Spleen (tissue), 11 donors: ENCODE data around the gene ZDHHC4. TPM values are rescaled to one million over a fixed set of nuclear protein-coding genes. Genes with fewer than 3 reads are reported as not detected.
"Not testable (repeated sequence)": the region's sequence is repeated elsewhere in the genome, so short reads cannot be mapped to it uniquely, and the experiment has no call there.

Experiments used
- DNase-seq: peaks from one replicate; pipeline ENCODE4 v3.0.0-alpha.2; 2020
- H3K27ac ChIP-seq, 8 donors: fragments of 200-600 bp; sonication (generic) in 7 of 8; 1 replicate in 4 of 8; 2 replicates in 4 of 8; pipeline versions ENCODE4 v1.5.0 to v1.8.0; 2016 to 2021; ENCODE audit warnings: inconsistent platforms in 4 of 8, mild to moderate bottlenecking in 4 of 8, moderate library complexity in 1 of 8
- H3K27me3 ChIP-seq, 7 donors: fragments of 200-600 bp; sonication (generic) in 6 of 7; replicated peaks in 1 of 7; 1 replicate in 4 of 7; 2 replicates in 3 of 7; pipeline versions ENCODE4 v1.5.0 to v1.8.0; 2016 to 2021; ENCODE audit warnings: inconsistent platforms in 3 of 7, mild to moderate bottlenecking in 1 of 7
- H3K36me3 ChIP-seq, 6 donors: fragments of 200-600 bp; sonication (generic) in 5 of 6; 1 replicate in 4 of 6; 2 replicates in 2 of 6; pipeline versions ENCODE4 v1.5.0 to v1.8.0; 2016 to 2021; ENCODE audit warnings: inconsistent platforms in 2 of 6
- H3K4me1 ChIP-seq, 6 donors: fragments of 200-600 bp; sonication (generic) in 5 of 6; 1 replicate in 3 of 6; 2 replicates in 3 of 6; pipeline versions ENCODE4 v1.5.0 to v1.8.0; 2016 to 2021; ENCODE audit warnings: inconsistent platforms in 3 of 6
- H3K4me3 ChIP-seq, 8 donors: fragments of 200-600 bp; sonication (generic) in 7 of 8; 1 replicate in 4 of 8; 2 replicates in 4 of 8; pipeline versions ENCODE4 v1.5.0 to v1.8.0; 2016 to 2021; ENCODE audit warnings: inconsistent platforms in 4 of 8, mild to moderate bottlenecking in 4 of 8, moderate library complexity in 2 of 8
- H3K9me3 ChIP-seq, 8 donors: fragments of 200-600 bp; sonication (generic) in 7 of 8; 1 replicate in 4 of 8; 2 replicates in 4 of 8; pipeline versions ENCODE4 v1.5.0 to v1.8.0; 2016 to 2021; ENCODE audit warnings: inconsistent platforms in 4 of 8
- POLR2A ChIP-seq, 3 donors: fragments of 450-650 bp; IDR thresholded peaks; one replicate each; pipeline ENCODE4 v1.5.1; 2017; ENCODE audit warnings: antibody characterized with exemption in 3 of 3, mild to moderate bottlenecking in 1 of 3
- POLR2AphosphoS5 ChIP-seq, 3 donors: sonication (generic); formaldehyde crosslinking; IDR thresholded peaks; one replicate each; pipeline ENCODE4 v1.5.1; 2017; ENCODE audit warnings: antibody characterized with exemption in 3 of 3
- whole genome bisulfite sequencing, 5 donors: extraction: QIAGEN DNeasy Blood & Tissue Kit in 3 of 5; methylation state at CpG; one replicate each; pipeline versions ENCODE4 v1.1.5 to v1.1.7; 2013 to 2018; 5-methylcytosine and 5-hydroxymethylcytosine counted together
- intact Hi-C: fragments of 100-400 bp; cut with DNase I; formaldehyde crosslinking; loops from one replicate; pipeline ENCODE4 v1.15.0; 2023; ENCODE audit warnings: low total_unique reads
- polyA plus RNA-seq, 3 donors: library from polyadenylated mRNA; stranded (reverse); fragments of 200-250 nt; gene quantifications; one replicate each; pipeline ENCODE4 v1.2.1, GENCODE V29; 2013
- total RNA-seq, 7 donors: library from RNA; depleted of rRNA in 3 of 7; stranded (reverse); fragments of >200 nt in 3 of 7; fragmentation: NEBNext Ultra II Directional in 4 of 7; extraction: Animal tissue kit (Norgen Biotek cat#: 25700) in 4 of 7; gene quantifications; one replicate each; pipeline versions ENCODE4 v1.1.0 to v1.2.1, GENCODE V29; 2016 to 2021
- TF ChIP-seq, protein P1 (sequence below), 11 experiments: fragments of 200-600 bp in 7 of 11; fragments of 450-650 bp in 4 of 11; sonication (generic) in 4 of 11; IDR thresholded peaks in 8 of 11; conservative IDR thresholded peaks in 3 of 11; 1 replicate in 7 of 11; 2 replicates in 4 of 11; pipeline versions ENCODE4 v1.4.0 to v1.8.0; 2016 to 2021; ENCODE audit warnings: antibody characterized with exemption in 11 of 11, inconsistent platforms in 4 of 11, mild to moderate bottlenecking in 1 of 11
- donor health status: healthy with polysubstance abuse.
- donor health status: DM: no; HTN: no; CAD: no; lungs with moderate emphysema.
- donor health status: DM: no; HTN: no; CAD: no.
- donor health status: Bipolar disorder and iron deficiency.
- donor health status: healthy.
- donor health status: DM: no; HTN: no; CAD: no.
- donor health status: DM: yes; HTN: yes; CAD: no.

Gene ZDHHC4
- total and polyA plus RNA-seq, 10 donors: 26.6 to 46.4 (median 37.4) TPM

DNA sequence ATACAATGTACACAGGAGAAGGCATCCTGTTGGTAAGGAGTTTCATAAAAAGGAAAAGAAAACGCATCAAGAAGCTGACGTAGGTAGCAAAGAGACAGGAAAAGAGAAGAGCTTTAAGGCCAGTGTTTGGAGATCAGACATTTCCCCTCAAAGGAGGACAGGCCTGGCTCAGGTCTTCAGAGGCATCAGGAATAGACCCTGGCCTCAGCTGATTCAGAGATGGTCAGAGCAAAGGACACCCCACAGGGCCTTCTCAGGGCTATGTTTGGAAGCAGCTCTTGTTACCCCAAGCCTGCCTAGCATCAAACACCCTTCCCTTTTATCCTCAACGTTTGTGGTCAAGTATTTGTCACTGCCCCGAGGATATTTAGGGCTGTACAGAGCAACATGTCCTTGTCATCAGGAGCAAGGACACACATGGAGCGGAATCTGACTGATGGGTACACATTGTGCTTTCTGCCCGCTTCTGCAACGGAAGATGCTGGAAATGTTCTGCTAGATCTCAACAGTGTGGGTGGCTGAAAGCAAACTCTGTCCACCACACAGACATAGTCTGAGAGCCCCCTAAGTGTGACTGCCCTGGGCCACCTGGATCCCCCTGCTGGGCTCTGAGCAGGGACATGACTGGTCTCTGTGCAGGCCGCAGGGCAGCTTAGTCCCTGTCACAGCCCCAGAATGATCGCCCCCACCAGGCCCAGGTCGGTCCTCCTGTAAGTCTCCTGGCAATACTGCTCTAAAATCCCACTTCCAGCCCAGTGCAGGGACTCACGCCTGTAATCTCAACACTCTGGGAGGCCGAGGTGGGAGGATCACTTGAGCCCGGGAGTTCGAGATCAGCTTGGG, 1.0 kb upstream of the ZDHHC4 start:
- Histone ChIP-seq H3K4me3 (peak overlapping the region; percentile 26 to 84 (median 56)), H3K27me3 (no peaks in the 10 kb centered on the region), H3K27ac (peak overlapping the region in 6 of 8 donors; percentile 90 to 98 (median 92)), H3K9me3 (no peaks in the 10 kb centered on the region), H3K36me3 (peaks cover 0 to 22% (median 12%) of the 10 kb centered on the region in 6 donors), H3K4me1 (peaks cover 0 to 29% (median 14%) of the 10 kb centered on the region in 6 donors)
- TF ChIP-seq, protein P1, sequence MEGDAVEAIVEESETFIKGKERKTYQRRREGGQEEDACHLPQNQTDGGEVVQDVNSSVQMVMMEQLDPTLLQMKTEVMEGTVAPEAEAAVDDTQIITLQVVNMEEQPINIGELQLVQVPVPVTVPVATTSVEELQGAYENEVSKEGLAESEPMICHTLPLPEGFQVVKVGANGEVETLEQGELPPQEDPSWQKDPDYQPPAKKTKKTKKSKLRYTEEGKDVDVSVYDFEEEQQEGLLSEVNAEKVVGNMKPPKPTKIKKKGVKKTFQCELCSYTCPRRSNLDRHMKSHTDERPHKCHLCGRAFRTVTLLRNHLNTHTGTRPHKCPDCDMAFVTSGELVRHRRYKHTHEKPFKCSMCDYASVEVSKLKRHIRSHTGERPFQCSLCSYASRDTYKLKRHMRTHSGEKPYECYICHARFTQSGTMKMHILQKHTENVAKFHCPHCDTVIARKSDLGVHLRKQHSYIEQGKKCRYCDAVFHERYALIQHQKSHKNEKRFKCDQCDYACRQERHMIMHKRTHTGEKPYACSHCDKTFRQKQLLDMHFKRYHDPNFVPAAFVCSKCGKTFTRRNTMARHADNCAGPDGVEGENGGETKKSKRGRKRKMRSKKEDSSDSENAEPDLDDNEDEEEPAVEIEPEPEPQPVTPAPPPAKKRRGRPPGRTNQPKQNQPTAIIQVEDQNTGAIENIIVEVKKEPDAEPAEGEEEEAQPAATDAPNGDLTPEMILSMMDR (IDR thresholded peaks at IDR 0.05 in 8 of 11, conservative IDR thresholded peaks at IDR 0.05 in 3 of 11): no peak
- no peak for TF ChIP-seq POLR2AphosphoS5 (IDR thresholded peaks at IDR 0.05)
- no peak for TF ChIP-seq POLR2A (IDR thresholded peaks at IDR 0.05)
- WGBS, 5 donors: 55 to 81% (median 70%) methylated on average over 12 to 14 of the region's 14 CpGs
- DNase-seq: peak; percentile 81
- intact Hi-C loops: no loop called here

DNA sequence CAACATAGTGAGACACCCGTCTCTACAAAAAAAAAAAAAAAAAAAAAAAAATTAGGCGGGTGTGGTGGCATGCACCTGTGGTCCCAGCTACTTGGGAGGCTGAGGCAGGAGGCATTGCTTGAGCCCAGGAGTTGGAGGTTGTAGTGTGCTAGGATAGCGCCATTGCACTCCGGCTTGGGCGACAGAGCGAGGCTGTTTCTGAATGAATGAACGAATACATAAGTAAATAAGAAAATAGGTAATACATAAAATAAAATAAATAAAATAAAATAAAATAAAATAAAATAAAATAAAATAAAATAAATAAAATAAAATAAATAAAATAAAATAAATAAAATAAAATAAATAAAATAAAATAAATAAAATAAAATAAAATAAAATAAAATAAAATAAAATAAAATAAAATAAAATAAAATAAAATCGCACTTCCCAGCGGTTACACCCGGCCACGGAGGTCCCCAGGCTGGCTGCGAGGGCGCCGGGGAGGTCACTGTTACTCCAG, 336 bp upstream of the ZDHHC4 start:
- DNase-seq, intact Hi-C loops, H3K27me3 ChIP-seq, H3K9me3 ChIP-seq: not testable (repeated sequence)
- Histone ChIP-seq H3K4me3 (peak overlapping the region; percentile 26 to 84 (median 56)), H3K27ac (peak overlapping the region; percentile 89 to 98 (median 92)), H3K36me3 (peaks cover 0 to 29% (median 18%) of the 10 kb centered on the region in 6 donors), H3K4me1 (peaks cover 0 to 35% (median 16%) of the 10 kb centered on the region in 6 donors)
- WGBS, 5 donors: 6 to 16% (median 7%) methylated on average over 13 to 14 of the region's 14 CpGs

DNA sequence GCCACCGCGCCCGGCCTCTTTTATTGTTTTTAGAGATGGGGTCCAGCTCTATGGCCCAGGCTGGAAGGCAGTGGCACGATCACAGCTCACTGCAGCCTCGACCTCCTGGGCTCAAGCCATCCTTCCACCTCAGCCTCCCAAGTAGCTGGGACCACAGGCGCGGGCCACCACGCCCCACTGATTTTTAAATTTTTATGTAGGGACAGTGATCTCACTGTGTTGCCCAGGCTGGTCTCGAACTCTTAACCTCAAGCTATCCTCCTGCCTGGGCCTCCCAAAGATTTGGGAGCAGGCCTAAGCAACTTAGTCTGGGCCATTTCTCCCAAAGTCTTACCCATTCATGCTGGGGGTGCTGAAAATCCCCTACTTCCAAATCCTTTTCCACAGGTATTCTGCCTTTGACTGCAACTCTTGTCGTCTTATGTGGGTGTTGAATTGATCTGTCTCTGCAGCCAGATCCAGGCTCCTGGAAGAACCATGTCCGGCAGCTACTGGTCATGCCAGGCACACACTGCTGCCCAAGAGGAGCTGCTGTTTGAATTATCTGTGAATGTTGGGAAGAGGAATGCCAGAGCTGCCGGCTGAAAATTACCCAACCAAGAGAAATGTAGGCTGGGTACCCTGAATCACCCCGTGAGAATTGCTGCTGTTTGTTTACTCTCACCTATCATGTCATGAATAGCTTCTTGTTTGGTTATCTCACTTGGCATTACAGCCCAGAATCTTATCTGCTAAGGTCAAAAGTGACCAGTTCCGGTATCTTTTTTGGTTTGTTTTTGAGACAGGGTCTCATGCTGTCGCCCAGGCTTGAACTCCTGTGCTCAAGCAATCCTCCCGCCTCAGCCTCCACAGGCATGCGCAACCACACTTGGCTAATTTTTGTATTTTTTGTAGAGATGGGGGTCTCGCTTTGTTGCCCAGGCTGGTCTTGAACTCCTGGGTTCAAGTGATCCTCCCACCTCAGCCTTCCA, 1.1 kb downstream of the ZDHHC4 start:
- peak overlapping the region; percentile 89 to 98 (median 92) for H3K27ac ChIP-seq
- peaks cover 0 to 44% (median 32%) of the 10 kb centered on the region in 6 donors for H3K36me3 ChIP-seq
- TF ChIP-seq POLR2AphosphoS5 (IDR thresholded peaks at IDR 0.05): no peak
- TF ChIP-seq POLR2A (IDR thresholded peaks at IDR 0.05): no peak
- TF ChIP-seq, protein P1 (IDR thresholded peaks at IDR 0.05 in 8 of 11, conservative IDR thresholded peaks at IDR 0.05 in 3 of 11): no peak
- peaks cover 0 to 37% (median 16%) of the 10 kb centered on the region in 6 donors for H3K4me1 ChIP-seq
- no peaks in the 10 kb centered on the region for H3K9me3 ChIP-seq
- 92 to 97% (median 95%) methylated on average over 18 of the region's 18 CpGs for WGBS, 5 donors
- H3K27me3 ChIP-seq: no peaks in the 10 kb centered on the region
- DNase-seq: no peak
- intact Hi-C loops: no loop called here
- peak overlapping the region in 5 of 8 donors; percentile 50 to 84 (median 60) for H3K4me3 ChIP-seq

DNA sequence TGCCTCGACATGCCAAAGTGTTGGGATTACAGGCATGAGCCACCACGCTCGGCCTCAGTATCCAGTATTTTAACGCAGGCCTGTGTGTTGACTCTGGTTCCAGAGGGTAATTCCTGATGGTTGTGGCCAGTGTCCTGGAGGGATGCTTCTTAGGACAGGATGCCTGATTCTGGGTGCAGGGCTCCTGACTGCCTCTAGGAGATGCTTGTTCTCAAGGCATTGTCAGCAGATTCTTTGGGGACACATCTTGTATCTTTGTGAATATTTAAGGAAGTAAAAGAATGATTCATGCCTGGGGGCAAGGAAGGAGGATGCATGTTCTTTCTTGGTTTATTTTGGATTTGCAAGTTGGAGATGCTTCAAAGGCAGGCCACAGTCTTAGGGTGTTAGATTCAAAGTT, 2.2 kb downstream of the ZDHHC4 start:
- DNase-seq: no peak
- no peak overlapping the region for H3K4me3 ChIP-seq
- TF ChIP-seq POLR2AphosphoS5 (IDR thresholded peaks at IDR 0.05): no peak
- TF ChIP-seq POLR2A (IDR thresholded peaks at IDR 0.05): no peak
- TF ChIP-seq, protein P1 (IDR thresholded peaks at IDR 0.05 in 8 of 11, conservative IDR thresholded peaks at IDR 0.05 in 3 of 11): no peak
- intact Hi-C loops: no loop called here
- H3K36me3 ChIP-seq: peaks cover 0 to 54% (median 39%) of the 10 kb centered on the region in 6 donors
- peaks cover 0 to 37% (median 16%) of the 10 kb centered on the region in 6 donors for H3K4me1 ChIP-seq
- 84 to 100% (median 98%) methylated on average over 4 of the region's 4 CpGs for WGBS, 5 donors
- no peaks in the 10 kb centered on the region for H3K27me3 ChIP-seq
- no peaks in the 10 kb centered on the region for H3K9me3 ChIP-seq
- no peak overlapping the region for H3K27ac ChIP-seq

DNA sequence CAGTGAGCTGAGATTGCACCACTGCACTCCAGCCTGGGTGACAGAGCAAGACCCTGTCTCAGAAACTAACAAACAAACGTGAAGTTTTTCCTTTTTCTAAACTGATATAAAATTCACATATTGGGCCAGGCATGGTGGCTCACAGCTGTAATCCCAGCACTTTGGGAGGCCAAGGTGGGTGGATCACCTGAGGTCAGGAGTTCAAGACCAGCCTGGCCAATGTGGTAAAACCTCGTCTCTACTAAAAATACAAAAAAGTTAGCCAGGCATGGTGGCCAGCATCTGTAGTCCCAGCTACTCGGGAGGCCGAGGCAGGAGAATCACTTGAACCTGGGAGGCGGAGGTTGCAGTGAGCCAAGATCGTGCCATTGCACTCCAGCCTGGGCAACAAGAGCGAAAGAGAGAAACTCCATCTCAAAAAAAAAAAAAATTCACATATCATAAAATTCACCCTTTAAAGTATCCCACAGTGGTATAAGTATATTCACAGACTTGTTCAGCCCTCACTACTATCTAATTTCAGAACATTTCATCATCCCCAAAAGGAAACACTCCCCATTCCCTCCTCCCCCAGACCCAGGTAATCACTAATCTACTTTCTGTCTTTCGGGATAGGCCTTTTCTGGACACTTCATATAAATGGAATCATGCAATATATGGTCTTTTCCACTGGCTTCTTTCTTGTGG, 8.6 kb downstream of the ZDHHC4 start:
- 89 to 95% (median 91%) methylated on average over 8 of the region's 8 CpGs for WGBS, 5 donors
- peaks cover 0 to 84% (median 54%) of the 10 kb centered on the region in 6 donors for H3K36me3 ChIP-seq
- H3K27ac ChIP-seq, H3K4me3 ChIP-seq, H3K9me3 ChIP-seq, H3K27me3 ChIP-seq, DNase-seq: not testable (repeated sequence)
- H3K4me1 ChIP-seq: peaks cover 1 to 22% (median 13%) of the 10 kb centered on the region in 6 donors
- intact Hi-C loops: loop anchor here (10.0 kb wide), 1 partner anchor 71 kb away; no protein-coding TSS in a partner anchor
